NB4 (cell line): ENCODE results near the gene IL17RA.

ENCODE experiments used
- DNase-seq: peaks from one replicate; pipeline ENCODE4 v3.0.0; 2010; ENCODE audit warnings: low read depth
- H3K4me3 ChIP-seq: one replicate; pipeline ENCODE4 v1.5.1; 2011; ENCODE audit warnings: mild to moderate bottlenecking, low read depth, low read length, moderate library complexity
- MYC ChIP-seq: IDR thresholded peaks from 2 replicates; pipeline ENCODE4 v1.6.1; 2011; ENCODE audit warnings: low read depth, low read length
- POLR2A ChIP-seq: IDR thresholded peaks from 2 replicates; pipeline ENCODE4 v1.6.1; 2011; ENCODE audit warnings: mild to moderate bottlenecking; ENCODE audit not compliant: insufficient read length; ENCODE audit errors: extremely low read depth
- TF ChIP-seq, protein P1 (sequence below): IDR thresholded peaks from 2 replicates; pipeline ENCODE4 v1.6.1; 2011; ENCODE audit warnings: low read depth, low read length
- TF ChIP-seq, protein P2 (sequence below): IDR thresholded peaks from one replicate; pipeline ENCODE4 v1.5.1; 2012; ENCODE audit warnings: low read depth, low read length

The IL17RA gene

DNA sequence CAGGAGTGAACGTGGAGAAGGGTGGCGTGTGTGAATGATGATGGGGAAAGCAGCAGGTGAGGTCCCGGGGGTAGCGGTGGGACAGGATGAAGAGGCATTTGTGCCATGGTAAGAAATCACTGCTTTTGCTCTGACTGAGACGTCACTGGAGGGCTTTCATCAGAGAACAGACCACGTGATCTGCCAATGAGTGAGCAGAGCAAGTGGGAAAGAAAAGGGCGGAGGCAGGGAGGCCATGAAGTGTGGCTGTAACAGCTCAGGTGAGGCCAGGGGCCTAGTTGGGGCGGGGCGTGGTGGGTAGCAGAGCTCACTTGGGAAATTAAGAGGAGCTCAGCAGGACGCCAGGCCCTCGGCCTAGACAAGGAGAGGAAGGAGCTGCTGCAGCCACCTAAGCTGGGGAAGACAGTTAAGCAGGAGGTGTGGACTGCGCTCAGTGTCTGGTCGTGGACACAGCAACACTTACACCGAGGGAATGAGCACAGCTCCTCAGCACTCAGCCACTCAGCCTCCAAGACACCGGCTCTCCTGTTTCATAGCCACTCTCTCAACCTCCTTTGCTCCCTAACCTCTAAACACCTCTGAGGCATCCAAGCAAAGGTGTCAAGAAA lies 50.5 kb downstream of the IL17RA start:
- DNase-seq, result no peak
- TF ChIP-seq MYC (no peak), POLR2A (no peak)
- TF ChIP-seq, protein P1, sequence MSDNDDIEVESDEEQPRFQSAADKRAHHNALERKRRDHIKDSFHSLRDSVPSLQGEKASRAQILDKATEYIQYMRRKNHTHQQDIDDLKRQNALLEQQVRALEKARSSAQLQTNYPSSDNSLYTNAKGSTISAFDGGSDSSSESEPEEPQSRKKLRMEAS, result no peak
- TF ChIP-seq, protein P2, sequence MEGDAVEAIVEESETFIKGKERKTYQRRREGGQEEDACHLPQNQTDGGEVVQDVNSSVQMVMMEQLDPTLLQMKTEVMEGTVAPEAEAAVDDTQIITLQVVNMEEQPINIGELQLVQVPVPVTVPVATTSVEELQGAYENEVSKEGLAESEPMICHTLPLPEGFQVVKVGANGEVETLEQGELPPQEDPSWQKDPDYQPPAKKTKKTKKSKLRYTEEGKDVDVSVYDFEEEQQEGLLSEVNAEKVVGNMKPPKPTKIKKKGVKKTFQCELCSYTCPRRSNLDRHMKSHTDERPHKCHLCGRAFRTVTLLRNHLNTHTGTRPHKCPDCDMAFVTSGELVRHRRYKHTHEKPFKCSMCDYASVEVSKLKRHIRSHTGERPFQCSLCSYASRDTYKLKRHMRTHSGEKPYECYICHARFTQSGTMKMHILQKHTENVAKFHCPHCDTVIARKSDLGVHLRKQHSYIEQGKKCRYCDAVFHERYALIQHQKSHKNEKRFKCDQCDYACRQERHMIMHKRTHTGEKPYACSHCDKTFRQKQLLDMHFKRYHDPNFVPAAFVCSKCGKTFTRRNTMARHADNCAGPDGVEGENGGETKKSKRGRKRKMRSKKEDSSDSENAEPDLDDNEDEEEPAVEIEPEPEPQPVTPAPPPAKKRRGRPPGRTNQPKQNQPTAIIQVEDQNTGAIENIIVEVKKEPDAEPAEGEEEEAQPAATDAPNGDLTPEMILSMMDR, result no peak
- no peak overlapping the region for H3K4me3 ChIP-seq

DNA sequence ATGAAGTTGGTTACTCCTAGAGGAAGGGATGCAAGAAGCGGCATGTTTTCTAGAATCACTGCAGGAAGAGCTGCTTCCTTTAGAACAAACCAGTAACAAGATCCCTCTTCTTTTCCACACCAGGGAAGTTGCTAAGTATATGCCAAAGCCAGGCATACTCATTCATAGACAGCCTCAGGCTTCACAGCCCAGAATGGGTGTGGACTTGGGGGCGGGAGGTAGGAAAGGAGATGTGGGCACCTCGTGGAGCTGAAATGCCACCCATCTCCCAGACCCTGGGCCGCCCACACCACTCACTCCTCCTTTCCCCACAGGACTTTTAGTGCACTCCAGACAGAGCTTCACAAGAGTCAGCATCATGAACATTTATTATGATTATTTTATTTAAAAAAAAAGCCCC lies 52.4 kb downstream of the IL17RA start:
- no peak overlapping the region for H3K4me3 ChIP-seq
- no peak for TF ChIP-seq POLR2A
- DNase-seq, result no peak

DNA sequence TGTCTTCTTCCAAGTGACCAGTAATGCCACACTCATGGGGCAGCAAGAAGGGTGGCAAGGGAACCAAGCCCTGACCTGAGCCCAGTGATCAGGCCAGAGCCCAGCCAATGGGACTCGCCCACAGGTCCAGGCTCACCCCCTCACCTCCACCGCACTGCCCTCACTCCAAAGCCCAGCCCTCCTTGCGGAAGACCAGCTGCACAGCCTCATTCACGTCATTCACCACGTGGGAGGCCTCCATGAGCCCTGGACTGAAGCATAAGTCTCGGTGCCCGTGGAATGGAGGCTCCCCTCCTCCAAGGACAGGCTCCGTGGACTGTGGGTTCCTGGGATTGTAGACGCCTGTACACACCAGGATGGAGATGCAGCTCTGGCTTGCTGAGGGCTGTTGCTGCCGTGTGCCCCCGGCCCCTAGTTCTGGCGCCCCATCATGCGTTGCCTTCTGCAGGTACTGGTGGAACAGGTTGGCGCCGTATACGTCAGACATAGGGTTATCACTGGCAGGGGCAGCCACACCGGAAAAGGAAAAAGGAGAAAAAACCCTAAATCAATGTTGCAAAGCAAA lies 53.1 kb downstream of the IL17RA start:
- TF ChIP-seq MYC (no peak), POLR2A (no peak)
- TF ChIP-seq, protein P1, result no peak
- TF ChIP-seq, protein P2, result no peak
- DNase-seq, result no peak
- no peak overlapping the region for H3K4me3 ChIP-seq

DNA sequence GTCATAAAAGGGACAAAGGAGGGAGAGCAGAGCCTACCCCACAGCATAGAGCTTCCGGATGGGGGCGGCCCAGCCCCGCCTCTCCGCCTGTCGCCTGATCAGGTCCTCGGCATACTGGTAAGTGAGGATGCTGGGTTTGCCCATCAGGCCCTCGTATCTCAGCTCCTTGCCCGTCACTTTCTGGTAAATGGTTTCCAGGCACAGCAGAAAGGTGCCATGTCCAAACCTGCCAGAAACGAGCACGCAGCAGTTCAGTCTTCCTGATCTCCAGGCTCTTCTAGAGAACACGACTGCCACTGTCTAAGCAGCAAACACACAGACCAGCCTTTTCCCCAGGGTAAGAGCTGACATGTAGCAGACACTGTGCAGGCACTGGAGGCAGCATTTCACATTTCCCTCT lies 53.7 kb downstream of the IL17RA start:
- TF ChIP-seq, protein P2, result no peak
- TF ChIP-seq POLR2A (no peak), MYC (no peak)
- TF ChIP-seq, protein P1, result no peak
- DNase-seq, result no peak
- H3K4me3 ChIP-seq, result no peak overlapping the region

DNA sequence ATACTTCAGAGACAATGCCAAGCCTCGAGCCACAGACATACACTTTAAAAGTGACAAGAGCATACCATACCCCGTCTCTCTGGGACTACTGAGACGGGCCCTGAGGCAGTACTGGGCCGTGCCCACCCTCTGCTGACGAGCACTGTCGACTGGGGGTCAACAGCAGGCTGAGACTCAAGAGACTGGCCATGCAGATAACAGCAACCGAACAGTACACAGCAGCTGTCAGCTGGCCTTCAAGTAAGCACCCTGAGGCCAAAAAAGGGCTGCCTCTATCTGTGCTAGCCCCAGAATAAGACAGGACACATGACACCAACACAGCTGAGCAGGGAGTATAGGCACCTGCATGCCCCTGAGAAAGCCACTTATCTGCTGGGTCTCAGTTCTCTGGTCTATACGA lies 55.2 kb downstream of the IL17RA start:
- no peak for DNase-seq
- no peak overlapping the region for H3K4me3 ChIP-seq
- TF ChIP-seq, protein P1, result no peak
- no peak for TF ChIP-seq POLR2A
- TF ChIP-seq MYC, result no peak

DNA sequence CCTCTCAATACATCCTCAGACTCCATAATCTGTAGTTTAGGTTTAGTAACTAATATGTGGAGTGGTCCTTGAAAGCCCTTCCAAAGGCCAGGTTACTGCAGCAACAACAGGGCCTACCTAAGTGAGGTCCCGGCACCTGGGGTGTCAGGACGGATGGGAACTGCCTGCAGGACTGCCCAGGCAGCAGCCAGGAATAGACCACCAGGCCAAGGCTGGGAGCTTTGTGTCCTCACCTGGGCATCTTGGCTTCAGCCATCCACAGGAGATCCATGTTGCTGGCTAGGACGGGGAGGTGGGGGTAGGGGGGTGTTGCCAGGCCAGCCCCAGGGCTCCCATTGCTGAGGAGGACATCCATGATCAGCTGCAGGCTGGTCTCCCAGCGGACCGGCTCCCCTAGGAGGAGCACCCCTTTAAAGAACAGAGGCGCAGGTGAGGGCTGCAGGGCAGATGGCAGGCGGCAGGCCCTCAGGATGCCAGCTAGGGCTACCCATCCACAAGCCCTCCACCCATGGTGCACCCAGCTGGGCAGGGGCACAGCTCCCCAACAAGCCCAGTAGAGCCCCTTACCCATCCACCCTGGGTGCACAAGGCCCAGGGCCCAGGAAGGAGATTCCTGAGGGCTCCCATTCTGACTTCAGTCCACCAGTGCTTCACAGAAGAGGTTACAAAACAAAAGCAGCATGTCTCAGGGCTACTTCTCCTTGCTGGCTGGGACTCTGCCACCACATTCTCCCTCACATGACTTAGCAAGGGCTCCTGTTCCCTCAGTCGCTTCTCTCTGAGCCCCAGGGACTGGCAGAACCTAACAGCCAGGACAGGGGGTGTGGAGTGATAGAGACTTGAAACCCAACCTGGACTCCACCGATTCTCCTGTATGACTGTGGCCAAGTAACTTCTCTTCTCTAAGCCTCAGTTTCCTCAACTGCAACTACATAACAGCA lies 56.3 kb downstream of the IL17RA start:
- TF ChIP-seq POLR2A, result no peak
- TF ChIP-seq, protein P1, result no peak
- no peak for TF ChIP-seq MYC

DNA sequence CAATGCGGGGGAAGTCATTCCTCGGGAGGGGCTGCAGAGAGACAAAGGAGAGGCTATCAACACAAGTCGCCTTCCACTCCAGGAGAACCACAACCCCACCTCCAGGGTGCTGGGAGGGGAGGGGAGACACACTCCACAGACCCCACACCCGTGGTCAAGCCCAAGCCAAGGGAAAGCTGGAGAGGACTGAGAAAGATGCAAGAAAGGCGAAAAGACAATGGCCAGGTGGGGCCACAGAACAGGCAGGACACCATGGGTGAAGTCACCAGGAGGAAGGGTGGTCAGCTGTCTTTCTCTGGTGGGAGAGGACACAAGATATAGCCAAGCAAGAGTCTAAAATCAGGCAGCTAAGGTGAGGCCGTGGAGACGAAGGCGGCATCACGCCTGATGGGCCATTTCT lies 58.3 kb downstream of the IL17RA start:
- no peak overlapping the region for H3K4me3 ChIP-seq
- DNase-seq, result no peak
- TF ChIP-seq MYC, result no peak
- TF ChIP-seq, protein P2, result no peak

More for the DNA sequence above, 56.3 kb downstream of the IL17RA start:
- H3K4me3 ChIP-seq, result no peak overlapping the region
- no peak for DNase-seq
